Melanocyte of skin (primary cell): Measurements from ENCODE around the gene SLC25A39. TPM values are rescaled to one million over a fixed set of nuclear protein-coding genes. Genes with fewer than 3 reads are reported as not detected.

Experiments used
- small RNA-seq, 2 donors: library from RNA; depleted of rRNA; stranded (forward); fragments of <200 nt; gene quantifications; one replicate each; pipeline ENCODE3, GENCODE V24; 2012
- total RNA-seq, 2 donors: library from RNA; depleted of rRNA; stranded (reverse); fragments of >200 nt; gene quantifications; 2 replicates each; pipeline ENCODE4 v1.2.3, GENCODE V29; 2012

SLC25A39 gene
- total RNA-seq = 10 to 100 TPM; 82.9 to 94.2 TPM

GRCh38 chr17:44324571-44325275, at the start of gene SLC25A39:
Gene SLC25A39, minus strand, starts transcription at chr17:44324823. Its CDS starts 1,261 bp downstream, at chr17:44323562.

GRCh38 chr17:44363613-44364159, 39.1 kb upstream of the SLC25A39 start, which contains the start of gene FAM171A2:
Gene FAM171A2, minus strand, starts transcription at chr17:44363853. Its CDS starts 139 bp downstream, at chr17:44363714.

GRCh38 chr17:44344939-44345453, 20.4 kb upstream of the SLC25A39 start, which contains the start of gene GRN:
Gene GRN, plus strand, starts transcription at chr17:44345302. Its CDS starts 3,863 bp downstream, at chr17:44349165.

GRCh38 chr17:44308320-44308818, 16.3 kb downstream of the SLC25A39 start, which contains the start of gene RUNDC3A:
Gene RUNDC3A, plus strand, starts transcription at chr17:44308601. Its CDS starts 232 bp downstream, at chr17:44308833.

Small RNAs within 50 kb of the gene (small RNA-seq; reads per million reads assigned to genes)
- gene RF00012 (0 to 0.09 reads per million in 2 donors), gene RN7SL507P (0 reads per million in 2 donors), gene RNU6-453P (0 reads per million in 2 donors)

Other genes starting within 250 kb of the SLC25A39 start
- gene HDAC5, start 201.2 kb downstream of the SLC25A39 start, total RNA-seq = 1 to 10 TPM; 7.2 to 10.0 TPM
- 1 to 10 TPM; 4.8 to 7.0 TPM for gene HROB, start 182.9 kb downstream of the SLC25A39 start, total RNA-seq
- not detected for gene ASB16, start 154.1 kb downstream of the SLC25A39 start, total RNA-seq
- 10 to 100 TPM; 20.6 to 23.0 TPM for gene TMUB2, start 137.9 kb downstream of the SLC25A39 start, total RNA-seq
- 10 to 100 TPM; 26.8 to 30.0 TPM for gene ATXN7L3, start 124.9 kb downstream of the SLC25A39 start, total RNA-seq
- gene UBTF, start 105.1 kb downstream of the SLC25A39 start, total RNA-seq = 10 to 100 TPM; 27.5 to 34.0 TPM
- not detected for gene SLC4A1, start 56.7 kb downstream of the SLC25A39 start, total RNA-seq
- under 1 TPM; 0.33 to 0.34 TPM for gene RUNDC3A, start 16.2 kb downstream of the SLC25A39 start, total RNA-seq
- 100 to 1,000 TPM; 350 to 378 TPM for gene GRN, start 20.5 kb upstream of the SLC25A39 start, total RNA-seq
- gene FAM171A2, start 39.0 kb upstream of the SLC25A39 start, total RNA-seq = 1 to 10 TPM; 2.1 to 2.7 TPM
- gene ITGA2B, start 64.8 kb upstream of the SLC25A39 start, total RNA-seq = under 1 TPM; 0.33 to 0.34 TPM
- gene GPATCH8, start 178.6 kb upstream of the SLC25A39 start, total RNA-seq = 10 to 100 TPM; 22.0 to 24.0 TPM
- gene FZD2, start 232.7 kb upstream of the SLC25A39 start, total RNA-seq = 1 to 10 TPM; 2.8 to 3.3 TPM